Body of pancreas (tissue), 4 donors: ENCODE measurements around the gene PSD4. TPM values are rescaled to one million over a fixed set of nuclear protein-coding genes. Genes with fewer than 3 reads are reported as not detected.

Source experiments
- ATAC-seq: fragments of 150-250 bp; one replicate; pipeline ENCODE4 v1.9.1; 2016
- DNase-seq, 4 donors: peaks; one replicate each; pipeline ENCODE4 v3.0.0-alpha.2; 2019
- H3K27ac ChIP-seq, 4 donors: fragments of 200-600 bp; sonication (generic); 1 replicate in 3 of 4; 2 replicates in 1 of 4; pipeline versions ENCODE4 v1.5.1 to v1.6.1; 2016 to 2019; ENCODE audit warnings: mild to moderate bottlenecking in 1 of 4, mixed read lengths in 1 of 4, moderate library complexity in 1 of 4
- H3K27me3 ChIP-seq, 2 donors: fragments of 200-600 bp; sonication (generic); one replicate each; pipeline ENCODE4 v1.6.0; 2016; ENCODE audit warnings: mild to moderate bottlenecking in 1 of 2
- H3K36me3 ChIP-seq, 2 donors: fragments of 200-600 bp; sonication (generic); replicated peaks in 1 of 2; 2 replicates each; pipeline ENCODE4 v1.5.1; 2016; ENCODE audit warnings: low read depth in 2 of 2; ENCODE audit not compliant: insufficient read depth in 1 of 2
- H3K4me1 ChIP-seq: fragments of 200-600 bp; sonication (generic); one replicate; pipeline ENCODE4 v1.6.0; 2016
- H3K4me3 ChIP-seq, 2 donors: fragments of 200-600 bp; sonication (generic); 1 replicate in 1 of 2; 2 replicates in 1 of 2; pipeline ENCODE4 v1.5.1; 2016 to 2019
- H3K9me3 ChIP-seq, 3 donors: fragments of 200-600 bp; sonication (generic); 1 replicate in 2 of 3; 2 replicates in 1 of 3; pipeline ENCODE4 v1.5.1; 2016
- POLR2A ChIP-seq, 3 donors: fragments of 450-650 bp; IDR thresholded peaks; one replicate each; pipeline ENCODE4 v1.6.1; 2016; ENCODE audit warnings: antibody characterized with exemption in 3 of 3, mild to moderate bottlenecking in 2 of 3
- WGBS, 2 donors: methylation state at CpG; one replicate each; pipeline ENCODE4 v1.1.5; 2017; 5-methylcytosine and 5-hydroxymethylcytosine counted together
- intact Hi-C: fragments of 100-400 bp; cut with DNase I; formaldehyde crosslinking; loops from one replicate; pipeline ENCODE4 v1.15.1; 2023
- total RNA-seq, 2 donors: library from RNA; depleted of rRNA; stranded (reverse); fragments of >200 nt; gene quantifications; one replicate each; pipeline ENCODE4 v1.1.0, GENCODE V29; 2016
- TF ChIP-seq, protein P1 (sequence below), 7 experiments: fragments of 450-650 bp in 4 of 7; fragments of 200-600 bp in 3 of 7; sonication (generic) in 3 of 7; IDR thresholded peaks; one replicate each; pipeline ENCODE4 v1.5.1; 2016 to 2019; ENCODE audit warnings: antibody characterized with exemption in 7 of 7

Gene PSD4
- total RNA-seq, 2 donors from 2014 or later: 40.5 to 83.4 TPM

DNA sequence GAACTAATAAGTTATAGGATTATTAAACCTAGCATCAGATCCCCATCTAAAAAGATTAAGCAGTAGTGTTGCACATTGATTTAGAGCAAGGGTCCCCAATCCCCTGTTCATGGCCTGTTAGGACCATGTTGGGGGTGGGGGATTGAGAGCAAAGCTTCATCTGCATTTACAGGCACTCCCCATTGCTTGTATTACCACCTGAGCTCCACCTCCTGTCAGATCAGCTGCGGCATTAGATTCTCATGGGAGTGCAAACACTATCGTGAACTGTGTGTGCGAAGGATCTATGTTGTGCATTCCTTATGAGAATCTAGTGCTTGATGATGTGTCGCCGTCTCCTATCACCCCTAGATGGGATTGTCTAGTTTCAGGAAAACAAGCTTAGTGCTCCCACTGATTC is 18.4 kb upstream of the PSD4 start:
- H3K4me3 ChIP-seq: no peak overlapping the region
- WGBS, 2 donors: 91 to 92% methylated on average over 5 of the region's 5 CpGs
- intact Hi-C loops: no loop called here
- H3K27me3 ChIP-seq: no peaks in the 10 kb centered on the region
- DNase-seq: no peak
- peaks cover 33% of the 10 kb centered on the region for H3K4me1 ChIP-seq
- no peak for ATAC-seq
- no peak for TF ChIP-seq POLR2A (IDR thresholded peaks at IDR 0.05)
- TF ChIP-seq, protein P1, sequence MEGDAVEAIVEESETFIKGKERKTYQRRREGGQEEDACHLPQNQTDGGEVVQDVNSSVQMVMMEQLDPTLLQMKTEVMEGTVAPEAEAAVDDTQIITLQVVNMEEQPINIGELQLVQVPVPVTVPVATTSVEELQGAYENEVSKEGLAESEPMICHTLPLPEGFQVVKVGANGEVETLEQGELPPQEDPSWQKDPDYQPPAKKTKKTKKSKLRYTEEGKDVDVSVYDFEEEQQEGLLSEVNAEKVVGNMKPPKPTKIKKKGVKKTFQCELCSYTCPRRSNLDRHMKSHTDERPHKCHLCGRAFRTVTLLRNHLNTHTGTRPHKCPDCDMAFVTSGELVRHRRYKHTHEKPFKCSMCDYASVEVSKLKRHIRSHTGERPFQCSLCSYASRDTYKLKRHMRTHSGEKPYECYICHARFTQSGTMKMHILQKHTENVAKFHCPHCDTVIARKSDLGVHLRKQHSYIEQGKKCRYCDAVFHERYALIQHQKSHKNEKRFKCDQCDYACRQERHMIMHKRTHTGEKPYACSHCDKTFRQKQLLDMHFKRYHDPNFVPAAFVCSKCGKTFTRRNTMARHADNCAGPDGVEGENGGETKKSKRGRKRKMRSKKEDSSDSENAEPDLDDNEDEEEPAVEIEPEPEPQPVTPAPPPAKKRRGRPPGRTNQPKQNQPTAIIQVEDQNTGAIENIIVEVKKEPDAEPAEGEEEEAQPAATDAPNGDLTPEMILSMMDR (IDR thresholded peaks at IDR 0.05): no peak
- no peak overlapping the region for H3K27ac ChIP-seq
- H3K36me3 ChIP-seq: no peaks in the 10 kb centered on the region
- H3K9me3 ChIP-seq: no peaks in the 10 kb centered on the region

DNA sequence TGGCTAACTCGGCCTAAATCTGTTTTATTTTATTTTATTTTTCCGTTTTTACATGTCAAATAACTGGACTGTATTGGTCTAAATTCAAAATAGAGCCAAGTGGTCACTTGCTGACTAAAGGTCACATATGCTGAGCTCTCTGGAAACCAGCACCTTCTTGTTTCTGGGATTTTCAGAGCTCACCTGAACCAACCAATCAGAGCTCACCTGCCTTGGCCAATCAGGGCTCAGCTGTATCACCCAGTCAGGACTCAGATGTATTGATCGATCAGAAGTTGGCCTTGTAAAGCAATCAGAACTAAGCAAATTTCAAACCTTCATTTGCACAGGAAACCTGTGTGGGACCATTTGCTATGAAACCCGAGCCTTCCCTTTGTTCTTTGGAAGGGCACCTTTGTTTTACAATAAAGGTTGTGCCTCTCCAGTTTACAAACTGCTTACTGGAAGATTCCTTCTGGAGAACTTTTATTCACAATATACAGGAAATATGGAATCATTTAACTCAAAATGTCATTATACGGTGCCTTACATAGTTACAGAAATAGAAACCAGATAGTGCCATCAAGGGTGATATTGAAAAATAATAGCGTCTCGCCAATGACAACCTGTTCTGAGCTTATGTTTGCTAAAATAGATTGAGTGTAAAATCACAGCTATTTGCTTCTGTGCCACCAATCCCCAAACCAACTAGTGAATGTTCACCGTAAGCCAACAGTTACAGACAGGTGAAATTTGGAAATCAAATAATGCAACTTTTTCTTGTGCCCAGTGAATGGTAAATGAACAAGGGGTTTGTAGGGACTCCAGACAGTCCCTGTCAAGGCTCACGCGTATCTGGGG is 17.3 kb upstream of the PSD4 start:
- intact Hi-C loops: no loop called here
- Histone ChIP-seq H3K27me3 (no peaks in the 10 kb centered on the region), H3K27ac (peak overlapping the region; percentile 76 to 92 (median 79)), H3K9me3 (no peaks in the 10 kb centered on the region), H3K4me3 (no peak overlapping the region), H3K36me3 (no peaks in the 10 kb centered on the region), H3K4me1 (peaks cover 33% of the 10 kb centered on the region)
- peak; percentile 73 for ATAC-seq
- peak in 1 of 3 donors; percentile 1 for TF ChIP-seq POLR2A (IDR thresholded peaks at IDR 0.05)
- TF ChIP-seq, protein P1 (IDR thresholded peaks at IDR 0.05): no peak
- WGBS, 2 donors: 25 to 28% methylated on average over 7 to 10 of the region's 10 CpGs
- peak; percentile 60 to 77 (median 68) for DNase-seq

DNA sequence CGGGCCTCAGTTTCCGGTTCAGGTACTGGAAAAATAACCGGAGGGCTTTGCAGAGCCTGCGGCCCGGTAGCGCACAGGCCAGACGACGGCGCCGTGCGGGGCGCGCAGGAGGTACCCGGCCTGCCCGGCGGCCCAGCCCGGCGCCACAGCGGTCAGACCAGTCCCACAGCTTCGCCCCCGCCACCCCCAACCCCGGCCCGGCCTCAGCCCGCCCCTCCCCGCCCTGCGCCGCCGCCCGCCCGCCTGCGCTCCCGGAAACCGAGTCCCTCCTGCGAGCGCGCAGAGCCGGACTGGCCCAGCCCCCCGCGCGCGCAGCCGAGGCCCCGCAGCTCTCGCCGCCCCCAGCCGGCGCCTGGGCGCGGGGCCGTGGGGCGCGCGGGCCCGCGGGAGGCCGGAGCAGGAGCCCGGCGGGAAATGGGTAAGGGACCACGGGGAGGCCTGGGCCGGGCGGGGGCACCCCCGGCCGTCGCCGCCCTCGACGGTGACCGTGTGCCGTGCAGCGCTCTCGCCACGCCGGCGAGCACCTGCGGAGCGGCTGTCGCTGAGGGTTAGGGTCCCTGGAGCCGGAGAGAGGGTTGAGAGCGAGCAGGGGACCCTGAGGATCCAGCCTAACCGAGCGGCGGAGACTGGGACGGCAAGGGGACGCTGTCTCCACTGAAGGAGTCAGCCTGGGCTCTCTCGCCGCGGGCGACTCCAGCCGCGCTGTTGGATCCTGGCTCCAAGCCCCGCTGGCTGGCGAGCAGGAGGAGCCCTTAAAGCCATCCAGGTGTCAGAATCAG is 16.5 kb upstream of the PSD4 start:
- peak overlapping the region; percentile 77 to 92 (median 83) for H3K27ac ChIP-seq
- no peaks in the 10 kb centered on the region for H3K9me3 ChIP-seq
- H3K36me3 ChIP-seq: no peaks in the 10 kb centered on the region
- H3K27me3 ChIP-seq: no peaks in the 10 kb centered on the region
- 0 to 1% methylated on average over 2 to 58 of the region's 92 CpGs for WGBS, 2 donors
- H3K4me3 ChIP-seq: peak overlapping the region; percentile 39 to 50
- H3K4me1 ChIP-seq: peaks cover 33% of the 10 kb centered on the region
- peak in 2 of 3 donors; percentile 54 to 61 for TF ChIP-seq POLR2A (IDR thresholded peaks at IDR 0.05)
- TF ChIP-seq, protein P1 (IDR thresholded peaks at IDR 0.05): no peak
- peak; percentile 90 for ATAC-seq
- DNase-seq: peak; percentile 79 to 86 (median 82)
- intact Hi-C loops: no loop called here

DNA sequence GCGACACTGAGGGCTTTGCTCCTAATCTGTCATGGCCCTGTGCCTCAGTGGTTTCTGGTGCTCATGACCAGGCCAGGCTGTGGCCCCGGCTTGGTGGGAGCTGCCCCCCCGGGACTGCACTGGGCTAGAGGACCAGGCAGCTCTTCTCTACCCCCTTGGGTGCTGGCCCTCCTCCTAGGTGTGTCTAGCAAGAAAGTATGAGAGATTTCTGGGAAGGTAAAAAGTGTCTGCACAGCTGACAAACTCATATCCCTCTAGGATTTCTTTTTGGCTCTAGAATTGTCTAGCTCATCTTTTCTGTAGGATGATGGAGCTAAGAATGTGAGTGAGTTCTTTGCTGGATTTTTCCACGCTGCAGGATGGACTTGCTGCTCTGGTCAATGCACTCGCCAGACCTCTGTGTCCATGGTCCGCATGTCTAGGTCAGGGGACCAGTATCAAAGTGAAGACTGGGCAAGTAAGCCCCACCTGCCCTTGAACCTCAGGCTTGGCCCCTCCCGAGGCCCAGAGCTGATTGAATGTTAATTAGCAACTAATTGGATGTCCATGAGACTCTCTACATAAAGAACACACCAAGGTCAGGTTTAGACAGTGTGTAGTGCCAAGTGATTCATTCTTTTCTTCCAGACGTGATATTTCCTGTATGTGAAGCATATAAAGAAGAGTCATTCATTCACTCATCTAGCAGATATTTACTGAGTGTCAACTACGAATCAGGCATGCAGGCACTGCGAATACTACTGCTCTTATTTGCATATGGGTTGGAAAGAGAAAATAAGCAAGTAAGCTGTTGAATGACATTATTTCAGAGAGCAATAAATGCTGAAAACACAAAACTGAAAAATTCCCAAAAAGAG is 15.6 kb upstream of the PSD4 start:
- peak overlapping the region; percentile 77 to 92 (median 83) for H3K27ac ChIP-seq
- DNase-seq (peak in 1 of 4 donors; percentile 9), ATAC-seq (no peak)
- intact Hi-C loops: no loop called here
- no peaks in the 10 kb centered on the region for H3K27me3 ChIP-seq
- peaks cover 33% of the 10 kb centered on the region for H3K4me1 ChIP-seq
- WGBS, 2 donors: 21 to 25% methylated on average over 9 to 10 of the region's 10 CpGs
- H3K36me3 ChIP-seq: no peaks in the 10 kb centered on the region
- no peaks in the 10 kb centered on the region for H3K9me3 ChIP-seq
- TF ChIP-seq, protein P1 (IDR thresholded peaks at IDR 0.05): no peak
- H3K4me3 ChIP-seq: peak overlapping the region; percentile 39 to 50
